Bronchial epithelial cell (primary cell): ENCODE measurements around the gene RTRAF. TPM values are rescaled to one million over a fixed set of nuclear protein-coding genes. Genes with fewer than 3 reads are reported as not detected.
A peak's percentile ranks its signal among the peaks of the same experiment; 100 is the strongest.

ENCODE experiments used
- DNase-seq: peaks from one replicate; pipeline ENCODE4 v3.0.0-alpha.2; 2010; ENCODE audit warnings: low read depth
- FAIRE-seq: peaks from 2 replicates; lab custom pipeline; 2011; peaks lifted over from hg19 to GRCh38; lab: Jason Lieb, UNC
- H3K27me3 ChIP-seq: 2 replicates; pipeline ENCODE4 v1.5.1; 2011; ENCODE audit warnings: low read length; ENCODE audit not compliant: control insufficient read depth, insufficient read depth
- H3K36me3 ChIP-seq: 2 replicates; pipeline ENCODE4 v1.5.1; 2011; ENCODE audit warnings: low read length; ENCODE audit not compliant: control insufficient read depth, insufficient read depth
- H3K4me3 ChIP-seq: 2 replicates; pipeline ENCODE4 v1.5.1; 2011; ENCODE audit warnings: mild to moderate bottlenecking, low read depth, low read length, control low read depth
- total RNA-seq: library from RNA; depleted of rRNA; stranded (reverse); fragments of >200 nt; gene quantifications from 2 replicates; pipeline ENCODE4 v1.2.1, GENCODE V29; 2014
- TF ChIP-seq, protein P1 (sequence below): IDR thresholded peaks from 2 replicates; pipeline ENCODE4 v1.5.1; 2011; ENCODE audit warnings: mild to moderate bottlenecking, moderate library complexity, low read length, control low read depth, inconsistent platforms; ENCODE audit not compliant: insufficient read depth, severe bottlenecking

Gene RTRAF
- total RNA-seq, 1 donor from 2014 or later: 69.2 TPM

DNA sequence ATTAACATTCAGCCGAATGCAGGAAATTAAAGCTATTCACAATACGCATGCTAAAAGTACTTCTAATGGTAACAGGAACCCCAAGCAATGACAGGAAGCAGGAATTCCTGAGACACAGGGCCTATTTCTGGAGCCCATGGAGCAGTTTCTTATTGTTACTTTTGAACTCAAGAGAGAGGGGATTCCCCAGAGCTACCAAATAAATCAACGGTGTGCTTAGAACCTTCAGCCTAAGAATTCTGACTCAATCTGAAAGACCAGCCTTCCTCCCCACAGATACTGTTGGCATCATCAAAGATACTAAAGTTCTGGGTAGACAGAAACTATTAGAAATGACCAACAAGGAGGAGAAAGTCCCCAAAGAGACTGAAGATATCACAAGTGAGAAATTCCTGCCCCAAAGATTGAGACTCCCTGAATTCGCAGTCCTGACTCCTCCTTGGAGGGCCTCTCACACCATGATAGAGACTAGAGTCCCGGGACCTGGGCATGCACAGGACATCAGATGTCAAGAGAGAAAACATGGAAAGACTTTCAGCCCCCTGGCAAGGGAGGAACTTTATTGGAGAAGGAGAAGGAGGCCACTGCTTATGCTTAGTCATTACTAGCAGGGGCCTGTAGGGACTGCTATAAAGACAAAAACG, 32.7 kb downstream of the RTRAF start:
- H3K27me3 ChIP-seq: no peaks in the 10 kb centered on the region
- FAIRE-seq: no peak
- TF ChIP-seq, protein P1, sequence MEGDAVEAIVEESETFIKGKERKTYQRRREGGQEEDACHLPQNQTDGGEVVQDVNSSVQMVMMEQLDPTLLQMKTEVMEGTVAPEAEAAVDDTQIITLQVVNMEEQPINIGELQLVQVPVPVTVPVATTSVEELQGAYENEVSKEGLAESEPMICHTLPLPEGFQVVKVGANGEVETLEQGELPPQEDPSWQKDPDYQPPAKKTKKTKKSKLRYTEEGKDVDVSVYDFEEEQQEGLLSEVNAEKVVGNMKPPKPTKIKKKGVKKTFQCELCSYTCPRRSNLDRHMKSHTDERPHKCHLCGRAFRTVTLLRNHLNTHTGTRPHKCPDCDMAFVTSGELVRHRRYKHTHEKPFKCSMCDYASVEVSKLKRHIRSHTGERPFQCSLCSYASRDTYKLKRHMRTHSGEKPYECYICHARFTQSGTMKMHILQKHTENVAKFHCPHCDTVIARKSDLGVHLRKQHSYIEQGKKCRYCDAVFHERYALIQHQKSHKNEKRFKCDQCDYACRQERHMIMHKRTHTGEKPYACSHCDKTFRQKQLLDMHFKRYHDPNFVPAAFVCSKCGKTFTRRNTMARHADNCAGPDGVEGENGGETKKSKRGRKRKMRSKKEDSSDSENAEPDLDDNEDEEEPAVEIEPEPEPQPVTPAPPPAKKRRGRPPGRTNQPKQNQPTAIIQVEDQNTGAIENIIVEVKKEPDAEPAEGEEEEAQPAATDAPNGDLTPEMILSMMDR: no peak
- no peak for DNase-seq
- H3K36me3 ChIP-seq: no peaks in the 10 kb centered on the region
- H3K4me3 ChIP-seq: no peak overlapping the region

DNA sequence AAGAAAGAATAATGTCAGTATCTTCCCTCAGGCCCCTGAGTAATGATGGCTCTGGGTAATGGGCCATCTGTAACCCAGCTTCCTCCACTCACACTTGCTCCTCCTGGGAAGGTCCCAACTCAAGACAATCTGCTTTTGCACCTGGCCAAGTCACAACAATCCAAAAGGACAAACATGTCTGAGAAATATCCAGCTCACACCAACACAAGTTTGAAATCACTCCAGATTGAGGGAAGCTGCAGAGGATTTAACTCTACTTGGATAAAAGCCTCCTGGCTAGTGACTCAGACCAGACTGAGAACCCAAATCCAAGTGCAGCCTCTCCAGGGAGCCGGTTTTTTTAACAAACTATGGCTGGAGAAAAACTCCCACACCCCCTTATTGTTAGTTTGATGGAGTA, 34.2 kb downstream of the RTRAF start:
- TF ChIP-seq, protein P1: no peak
- peak; percentile 44 for DNase-seq
- Histone ChIP-seq H3K36me3 (no peaks in the 10 kb centered on the region), H3K27me3 (no peaks in the 10 kb centered on the region), H3K4me3 (no peak overlapping the region)
- no peak for FAIRE-seq

DNA sequence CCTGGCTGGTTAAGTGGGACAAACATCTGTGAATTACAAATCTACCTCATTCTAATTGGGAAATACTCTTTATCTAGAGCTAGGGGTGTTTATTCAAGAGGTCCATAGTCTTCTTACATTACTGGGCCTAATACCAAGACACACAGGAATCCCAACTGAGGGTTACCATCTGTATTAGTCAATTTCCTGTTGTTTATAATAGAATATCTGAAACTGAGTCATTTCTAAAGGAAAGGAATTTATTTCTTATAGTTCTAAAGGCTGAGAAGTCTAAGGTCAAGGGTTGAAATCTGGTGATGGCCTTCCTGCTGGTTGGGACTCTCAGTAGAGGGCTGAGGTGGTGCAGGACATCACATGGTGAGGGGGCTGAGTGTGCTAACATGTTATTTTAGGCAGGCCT, 36.0 kb downstream of the RTRAF start:
- FAIRE-seq: no peak
- no peaks in the 10 kb centered on the region for H3K27me3 ChIP-seq
- TF ChIP-seq, protein P1: no peak
- peak; percentile 85 for DNase-seq
- H3K4me3 ChIP-seq: no peak overlapping the region
- no peaks in the 10 kb centered on the region for H3K36me3 ChIP-seq

DNA sequence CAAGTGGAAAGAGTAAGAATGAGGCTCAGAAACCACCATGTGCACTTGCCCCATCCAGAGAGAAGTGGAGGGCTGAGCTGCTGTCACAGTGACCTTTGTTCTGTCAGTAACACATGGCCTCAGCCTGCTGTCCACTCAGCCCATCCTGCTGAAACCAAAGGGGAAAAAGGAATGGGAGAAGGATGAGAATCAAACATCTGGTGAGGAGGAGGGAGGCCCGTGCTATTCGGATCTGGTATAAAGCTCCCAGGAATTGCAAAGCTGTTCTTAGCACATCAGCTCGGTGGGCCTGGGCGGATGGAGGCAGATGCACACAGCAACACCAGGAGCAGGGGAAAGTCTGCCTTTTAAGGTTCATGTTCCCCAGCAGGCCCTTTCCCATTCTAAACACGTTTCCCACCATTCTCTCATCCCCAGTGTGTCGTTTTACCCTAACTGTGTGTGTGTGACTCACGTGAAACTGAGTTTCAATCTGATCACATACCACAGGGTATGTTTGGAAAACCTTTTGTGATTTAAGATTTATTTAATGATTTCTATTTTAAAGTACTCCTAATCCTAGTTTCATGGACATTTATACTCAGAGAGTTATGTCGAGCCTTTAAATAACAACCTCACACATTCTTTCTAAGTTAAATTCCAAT, 36.8 kb downstream of the RTRAF start:
- DNase-seq (no peak), FAIRE-seq (no peak)
- Histone ChIP-seq H3K36me3 (no peaks in the 10 kb centered on the region), H3K4me3 (no peak overlapping the region), H3K27me3 (no peaks in the 10 kb centered on the region)
- TF ChIP-seq, protein P1: no peak

DNA sequence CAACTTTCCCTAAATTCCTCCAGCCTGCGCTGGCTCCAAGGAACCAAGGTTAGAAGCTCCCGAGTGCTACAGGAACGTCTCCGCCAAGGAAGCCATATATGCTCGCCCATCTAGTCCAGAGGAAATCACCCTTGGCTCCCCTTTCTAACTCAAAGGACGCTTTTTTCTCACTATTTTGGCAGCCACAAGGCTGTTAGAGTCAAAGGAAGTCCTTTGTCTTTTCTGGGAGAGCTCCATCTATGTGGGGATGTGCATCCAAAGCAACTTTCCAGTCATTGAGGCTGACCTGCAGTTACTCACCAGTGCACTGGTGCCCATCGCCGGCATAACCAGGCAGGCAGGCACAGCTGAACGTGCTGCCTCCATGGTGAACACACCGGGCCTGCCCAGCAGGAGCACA, 37.6 kb downstream of the RTRAF start:
- H3K36me3 ChIP-seq: no peaks in the 10 kb centered on the region
- FAIRE-seq: no peak

More for the DNA sequence above, 37.6 kb downstream of the RTRAF start:
- TF ChIP-seq, protein P1: no peak
- DNase-seq: no peak
- H3K27me3 ChIP-seq: no peaks in the 10 kb centered on the region
- no peak overlapping the region for H3K4me3 ChIP-seq
